Skin epidermis (tissue), 12 donors: ENCODE data around the gene FBXO24.
"Not testable (repeated sequence)": the region's sequence is repeated elsewhere in the genome, so short reads cannot be mapped to it uniquely, and the experiment has no call there.

Experiments
- H3K27ac ChIP-seq, 21 experiments: fragments of 200-600 bp; sonication (generic) in 11 of 21; one replicate each; pipeline ENCODE4 v1.5.0; 2020; ENCODE audit warnings: mild to moderate bottlenecking in 3 of 21, inconsistent platforms in 2 of 21, moderate library complexity in 2 of 21
- H3K4me3 ChIP-seq, 7 experiments: fragments of 200-600 bp; sonication (generic) in 2 of 7; one replicate each; pipeline ENCODE4 v1.5.0; 2020; ENCODE audit warnings: inconsistent platforms in 2 of 7, mild to moderate bottlenecking in 2 of 7, moderate library complexity in 1 of 7

The FBXO24 gene

DNA sequence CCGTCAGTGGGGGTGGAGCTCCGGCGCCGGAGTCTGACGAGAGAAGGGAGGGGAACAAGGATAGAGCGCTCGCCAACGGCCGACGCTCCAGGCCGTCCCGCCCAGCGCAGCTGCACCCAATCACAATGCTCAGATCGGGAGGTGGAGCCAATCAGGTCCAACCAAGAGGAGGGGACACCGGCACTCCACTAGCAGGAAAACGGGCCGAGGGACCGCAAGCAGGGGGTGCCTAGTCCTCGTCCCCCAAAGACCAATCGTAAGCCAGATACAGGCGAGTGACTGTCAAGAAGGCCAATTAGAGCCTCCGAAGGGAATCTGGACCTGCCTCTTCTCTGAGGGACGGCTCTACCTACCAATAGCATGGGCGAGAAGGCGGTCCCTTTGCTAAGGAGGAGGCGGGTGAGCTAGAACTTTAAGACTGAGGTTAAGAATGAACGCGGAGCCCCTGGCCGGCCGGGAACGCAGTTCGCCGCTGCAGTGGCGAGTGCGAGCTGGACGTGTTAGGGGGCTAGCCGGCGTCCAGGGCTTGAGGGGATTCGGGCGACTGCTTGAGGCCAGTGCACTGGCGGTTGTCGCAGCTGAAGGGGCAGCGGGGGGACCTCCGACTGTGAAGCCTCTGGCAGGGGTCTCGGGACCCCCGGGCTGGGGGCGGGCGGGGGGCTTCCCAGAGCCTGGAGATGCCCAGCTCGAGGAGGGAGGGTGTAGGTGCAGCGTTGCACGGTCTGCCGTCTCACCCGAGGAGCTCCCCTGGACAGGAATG is at the start of gene FBXO24:
FBXO24 (plus strand) TSS at position 63 of the 760 bp plus-strand sequence; CDS start at position 361, 298 bp downstream.
- H3K27ac ChIP-seq, result peak within 1 kb of the TSS; percentile 86 to 99 (median 95)
- H3K4me3 ChIP-seq, result peak within 1 kb of the TSS; percentile 79 to 100 (median 84)

DNA sequence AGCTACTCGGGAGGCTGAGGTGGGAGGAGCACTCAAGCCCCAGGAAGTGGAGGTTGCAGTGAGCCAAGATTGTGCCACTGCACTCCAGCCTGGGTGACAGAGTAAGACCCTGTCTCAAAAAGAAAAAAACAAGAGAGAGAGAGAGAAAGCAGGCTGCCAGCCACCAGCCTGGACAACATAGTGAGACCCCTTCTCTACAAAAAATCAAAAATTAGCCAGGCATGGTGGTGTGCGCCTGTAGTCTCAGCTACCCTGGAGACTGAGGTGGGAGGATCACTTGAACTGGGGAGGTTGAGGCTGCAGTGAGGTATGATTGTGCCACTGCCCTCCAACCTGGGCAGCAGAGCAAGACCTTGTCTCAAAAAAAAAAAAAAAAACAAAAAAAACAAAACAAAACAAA is 49.4 kb upstream of the FBXO24 start:
- H3K27ac ChIP-seq, H3K4me3 ChIP-seq: not testable (repeated sequence)

DNA sequence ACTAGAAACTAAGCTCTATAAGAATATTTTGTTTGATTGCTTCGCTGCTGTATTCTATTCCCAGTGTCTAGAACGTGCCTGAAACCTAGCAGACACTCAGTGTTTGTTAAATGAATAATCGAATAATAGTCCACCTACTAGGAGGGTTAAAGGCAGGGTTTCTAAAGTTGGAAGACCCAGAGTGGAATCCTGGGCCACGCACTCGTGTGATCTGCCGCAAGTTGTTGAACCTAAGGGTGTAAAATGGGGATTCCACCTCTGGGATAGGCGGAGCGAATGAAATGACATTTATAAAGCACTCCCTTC is 47.8 kb upstream of the FBXO24 start:
- peak overlapping the region in 10 of 21 experiments; percentile 7 to 77 (median 53) for H3K27ac ChIP-seq
- H3K4me3 ChIP-seq, result peak overlapping the region in 5 of 7 experiments; percentile 5 to 84 (median 17)

DNA sequence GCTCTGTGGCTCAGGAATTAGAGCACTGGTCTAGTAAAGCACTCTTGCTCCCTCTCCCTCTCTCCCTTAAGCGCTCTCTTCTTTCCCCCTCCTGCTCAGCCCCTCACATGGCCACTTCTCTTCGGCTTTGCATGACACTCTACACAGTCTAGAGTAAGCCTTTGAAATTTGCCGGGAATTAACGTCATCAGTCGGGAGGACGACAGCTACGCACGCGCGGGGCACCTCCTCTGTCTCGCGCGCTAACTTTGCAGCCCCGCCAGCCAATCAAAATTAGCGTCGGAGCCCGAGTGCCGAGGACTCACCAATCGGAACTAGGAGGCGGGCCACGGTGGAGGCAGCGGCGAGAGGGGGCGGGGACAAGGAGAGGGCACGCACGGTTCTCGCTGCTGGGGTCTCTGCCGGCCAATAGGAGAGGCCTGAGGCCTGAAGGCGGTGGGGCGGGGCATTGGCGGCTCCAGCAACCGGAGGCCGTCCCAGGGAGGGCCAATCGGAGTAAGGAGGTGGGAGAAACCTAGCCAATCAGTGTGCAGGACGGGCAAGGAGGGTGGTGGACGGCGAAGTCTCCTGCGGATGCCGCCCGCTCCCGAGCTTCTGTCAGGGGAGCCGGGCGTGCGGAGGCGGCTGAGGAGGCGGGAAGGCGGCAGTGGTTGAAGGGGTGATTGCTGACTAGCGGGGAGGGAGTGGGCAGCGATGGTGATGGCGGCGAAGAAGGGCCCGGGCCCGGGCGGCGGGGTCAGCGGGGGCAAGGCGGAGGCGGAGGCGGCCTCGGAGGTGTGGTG is 47.3 kb upstream of the FBXO24 start, which contains the start of gene AGFG2:
AGFG2 (plus strand) TSS at position 550 of the 782 bp plus-strand sequence; CDS start at position 694, 144 bp downstream.
- Histone ChIP-seq H3K4me3 (peak within 1 kb of the TSS; percentile 54 to 91 (median 80)), H3K27ac (peak within 1 kb of the TSS in 19 of 21 experiments; percentile 20 to 90 (median 75))

GRCh38 chr7:100539436-100540006 is 46.6 kb upstream of the FBXO24 start:
- H3K4me3 ChIP-seq, result peak overlapping the region; percentile 54 to 91 (median 80)
- peak overlapping the region in 19 of 21 experiments; percentile 5 to 90 (median 73) for H3K27ac ChIP-seq

DNA sequence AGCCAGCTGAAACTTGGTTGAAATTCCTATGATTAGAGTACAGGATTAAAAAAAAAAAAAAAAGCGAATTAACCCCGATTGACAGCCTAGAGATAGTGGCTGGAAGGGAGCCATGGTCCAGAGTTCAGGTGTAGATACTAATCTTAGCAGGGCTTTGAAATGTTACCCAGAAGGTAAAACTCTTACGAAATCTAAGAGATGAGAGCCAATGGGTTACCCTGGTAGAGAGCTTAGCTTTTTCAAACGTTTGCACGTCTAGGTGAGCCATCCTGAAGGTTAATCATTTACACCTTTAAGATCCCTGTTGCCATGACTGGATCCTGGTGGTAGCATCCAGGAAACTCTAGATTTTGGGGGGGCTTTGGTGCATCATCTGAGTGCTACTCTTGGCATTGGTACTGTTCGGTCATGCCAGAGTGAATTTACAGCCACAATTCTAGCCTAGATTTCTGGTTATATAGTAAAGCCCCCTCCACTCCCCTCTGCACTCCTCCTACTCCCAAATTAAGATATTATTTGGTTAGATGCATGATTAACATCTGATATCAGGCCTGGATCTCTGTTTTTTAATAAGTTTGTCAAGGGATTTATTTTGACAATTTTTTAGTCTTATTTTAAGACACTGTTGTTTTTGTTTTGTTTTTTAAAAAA is 45.9 kb upstream of the FBXO24 start:
- Histone ChIP-seq H3K27ac (peak overlapping the region in 9 of 21 experiments; percentile 23 to 90 (median 76)), H3K4me3 (peak overlapping the region; percentile 54 to 91 (median 80))

GRCh38 chr7:100541309-100541708 is 44.8 kb upstream of the FBXO24 start:
- H3K4me3 ChIP-seq, result not testable (repeated sequence)
- H3K27ac ChIP-seq, result peak overlapping the region in 3 of 21 experiments; percentile 17 to 92 (median 83)

- peak overlapping the region in 16 of 21 experiments; percentile 5 to 92 (median 78) for H3K27ac ChIP-seq
- H3K4me3 ChIP-seq, result no peak overlapping the region
Measured at GRCh38 chr7:100543586-100543985, 42.5 kb upstream of the FBXO24 start.

DNA sequence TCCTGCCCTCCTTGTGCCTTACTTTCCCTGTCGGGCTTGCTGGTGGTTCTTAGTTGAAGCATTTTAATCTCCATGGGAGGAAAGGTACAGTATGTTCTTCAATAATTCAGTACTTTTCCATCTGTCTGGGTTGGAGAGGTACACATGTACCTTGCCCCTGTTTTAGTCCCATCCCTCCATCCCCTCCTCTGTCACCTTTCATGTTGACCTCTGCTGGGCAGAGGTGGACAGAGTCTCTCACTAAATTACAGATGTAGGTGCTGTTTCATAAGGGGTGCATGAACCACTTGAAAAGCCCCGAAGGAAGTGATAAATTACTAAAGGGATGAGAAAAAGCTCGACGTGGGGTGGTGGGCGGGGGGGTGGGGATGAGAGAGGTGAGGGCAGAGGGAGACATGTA is 41.7 kb upstream of the FBXO24 start:
- Histone ChIP-seq H3K27ac (peak overlapping the region in 20 of 21 experiments; percentile 29 to 92 (median 79)), H3K4me3 (no peak overlapping the region)

- Histone ChIP-seq H3K4me3 (no peak overlapping the region), H3K27ac (peak overlapping the region in 20 of 21 experiments; percentile 29 to 92 (median 79))
Measured at GRCh38 chr7:100544967-100545359, 41.2 kb upstream of the FBXO24 start.

DNA sequence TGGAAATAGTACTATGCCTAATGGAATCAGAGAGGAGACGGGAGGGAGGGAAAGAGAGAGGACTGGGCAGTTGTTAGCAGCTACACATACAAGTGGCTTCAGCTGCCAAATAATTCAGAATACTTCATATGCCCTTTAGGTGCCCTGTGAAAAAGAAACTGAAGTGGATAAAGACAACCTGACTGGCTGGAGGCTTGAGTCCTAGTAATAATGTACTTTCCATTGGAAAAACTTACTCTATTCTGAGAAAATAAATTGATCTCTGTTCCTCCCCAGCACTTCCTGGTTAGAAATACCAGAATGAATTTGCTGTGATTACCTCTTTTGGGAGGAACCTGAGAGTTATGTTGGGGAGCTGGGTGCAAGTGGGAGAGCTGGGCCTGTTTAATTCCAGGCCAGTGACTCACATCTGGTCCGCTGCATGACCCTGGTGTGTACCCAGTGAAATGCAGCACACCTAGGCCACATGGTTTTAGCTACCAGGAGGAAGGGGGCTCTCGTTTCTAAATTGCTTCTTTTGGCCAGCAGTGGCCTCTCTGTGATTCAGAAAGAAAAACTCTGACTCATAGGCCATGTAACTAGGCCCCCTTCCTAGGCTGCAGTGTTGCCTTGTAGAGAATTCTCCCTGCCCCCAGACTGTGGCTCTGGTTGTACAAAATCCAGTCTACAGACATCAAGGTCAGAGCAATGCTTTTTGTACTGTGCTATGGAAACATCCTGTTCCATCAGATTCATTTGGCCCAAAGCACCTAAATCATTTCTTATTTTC is 40.6 kb upstream of the FBXO24 start:
- peak overlapping the region in 20 of 21 experiments; percentile 55 to 92 (median 79) for H3K27ac ChIP-seq
- H3K4me3 ChIP-seq, result no peak overlapping the region

- Histone ChIP-seq H3K4me3 (no peak overlapping the region), H3K27ac (peak overlapping the region in 20 of 21 experiments; percentile 55 to 92 (median 79))
Measured at GRCh38 chr7:100546129-100546925, 39.8 kb upstream of the FBXO24 start.

- no peak overlapping the region for H3K4me3 ChIP-seq
- H3K27ac ChIP-seq, result peak overlapping the region in 20 of 21 experiments; percentile 55 to 92 (median 79)
Measured at GRCh38 chr7:100546926-100547800, 39.0 kb upstream of the FBXO24 start.

DNA sequence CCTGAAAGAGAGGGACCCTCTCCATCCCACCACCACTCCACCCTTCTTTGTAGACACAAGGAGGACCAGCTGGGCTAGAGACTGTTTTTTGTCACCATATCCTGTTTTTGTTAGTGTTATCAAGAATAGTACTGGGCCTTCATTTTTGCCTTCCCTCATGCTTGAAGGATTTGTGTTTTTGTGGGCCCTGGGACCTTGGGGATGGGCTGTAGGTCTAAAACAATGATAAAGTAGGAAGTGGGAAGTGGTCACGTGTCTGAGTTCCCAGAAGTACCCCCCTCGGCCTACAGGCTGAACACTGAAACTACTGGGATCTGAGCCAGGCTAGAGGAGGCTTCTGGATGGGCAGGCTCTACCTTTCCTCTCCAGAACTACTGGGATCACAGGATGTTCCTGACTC is 38.3 kb upstream of the FBXO24 start:
- no peak overlapping the region for H3K4me3 ChIP-seq
- peak overlapping the region in 19 of 21 experiments; percentile 54 to 92 (median 79) for H3K27ac ChIP-seq

DNA sequence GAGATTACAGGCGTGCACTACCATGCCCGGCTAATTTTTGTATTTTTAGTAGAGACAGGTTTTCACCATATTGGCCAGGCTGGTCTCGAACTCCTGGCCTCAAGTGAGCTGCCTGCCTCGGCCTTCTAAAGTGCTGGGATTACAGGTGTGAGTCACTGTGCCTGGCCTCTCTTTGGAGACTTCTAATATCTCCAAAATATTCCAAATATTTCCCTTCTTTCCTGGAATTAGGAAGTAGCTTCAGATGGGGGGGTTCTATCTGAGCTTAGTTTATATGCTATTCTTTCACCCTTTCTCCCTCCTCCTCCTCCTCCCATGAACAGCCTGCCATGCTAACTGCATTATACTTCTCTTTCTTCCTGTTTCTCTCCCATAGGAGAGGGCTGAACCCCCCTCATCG is 37.7 kb upstream of the FBXO24 start:
- H3K27ac ChIP-seq, result peak overlapping the region in 18 of 21 experiments; percentile 54 to 92 (median 79)
- not testable (repeated sequence) for H3K4me3 ChIP-seq

DNA sequence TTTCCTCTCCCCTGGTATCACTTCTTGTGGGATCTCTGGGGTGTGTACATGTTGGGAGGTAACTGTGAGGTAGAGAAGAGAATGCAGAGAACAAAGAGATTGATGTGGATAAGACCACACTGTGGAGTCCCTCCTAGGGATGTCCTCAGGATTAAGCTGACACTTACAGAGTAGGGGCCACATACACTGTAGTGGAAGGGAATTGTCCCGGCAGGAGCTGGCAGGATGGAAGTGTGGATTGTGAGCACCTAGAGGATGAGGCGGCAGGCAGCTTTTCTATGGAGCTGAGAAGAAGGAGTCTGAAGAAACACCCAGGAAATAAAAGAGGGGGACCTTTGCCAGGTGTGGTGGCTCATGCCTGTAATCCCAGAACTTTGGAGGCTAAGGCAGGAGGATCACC is 33.6 kb upstream of the FBXO24 start:
- H3K27ac ChIP-seq, result no peak overlapping the region
- no peak overlapping the region for H3K4me3 ChIP-seq

GRCh38 chr7:100553032-100553431 is 33.1 kb upstream of the FBXO24 start:
- Histone ChIP-seq H3K27ac (no peak overlapping the region), H3K4me3 (no peak overlapping the region)
